GM12872 (cell line): ENCODE measurements around the gene NAPG.
A peak's percentile ranks its signal among the peaks of the same experiment; 100 is the strongest.

Experiments
- CTCF ChIP-seq: IDR thresholded peaks from 3 replicates; pipeline ENCODE4 v1.5.1; 2011; ENCODE audit warnings: low read depth, mild to moderate bottlenecking, low read length, moderate library complexity; ENCODE audit not compliant: insufficient read depth

Gene NAPG

DNA sequence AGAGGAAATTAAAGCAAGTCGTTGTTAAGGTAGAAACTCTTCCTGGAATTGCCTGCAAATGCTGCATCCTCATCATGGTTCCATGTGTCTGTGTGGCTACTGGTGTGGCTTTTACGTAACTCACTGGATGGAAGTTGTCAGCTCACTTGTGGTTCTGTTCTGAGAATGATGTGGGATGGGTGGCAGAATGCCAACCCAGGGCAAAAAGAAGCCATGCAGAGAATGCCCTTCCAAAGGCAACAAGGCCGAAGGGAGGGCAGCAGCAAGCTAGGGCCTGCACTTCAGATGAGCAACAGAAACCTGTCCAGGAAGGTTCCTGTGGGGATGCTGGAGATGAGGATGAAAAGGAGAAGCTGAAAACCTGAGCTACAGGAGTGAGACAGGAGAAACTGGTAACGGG is 10.4 kb upstream of the NAPG start:
- TF ChIP-seq CTCF, result no peak

- TF ChIP-seq CTCF, result no peak
Observed at GRCh38 chr18:10516078-10516477, 9.7 kb upstream of the NAPG start.

DNA sequence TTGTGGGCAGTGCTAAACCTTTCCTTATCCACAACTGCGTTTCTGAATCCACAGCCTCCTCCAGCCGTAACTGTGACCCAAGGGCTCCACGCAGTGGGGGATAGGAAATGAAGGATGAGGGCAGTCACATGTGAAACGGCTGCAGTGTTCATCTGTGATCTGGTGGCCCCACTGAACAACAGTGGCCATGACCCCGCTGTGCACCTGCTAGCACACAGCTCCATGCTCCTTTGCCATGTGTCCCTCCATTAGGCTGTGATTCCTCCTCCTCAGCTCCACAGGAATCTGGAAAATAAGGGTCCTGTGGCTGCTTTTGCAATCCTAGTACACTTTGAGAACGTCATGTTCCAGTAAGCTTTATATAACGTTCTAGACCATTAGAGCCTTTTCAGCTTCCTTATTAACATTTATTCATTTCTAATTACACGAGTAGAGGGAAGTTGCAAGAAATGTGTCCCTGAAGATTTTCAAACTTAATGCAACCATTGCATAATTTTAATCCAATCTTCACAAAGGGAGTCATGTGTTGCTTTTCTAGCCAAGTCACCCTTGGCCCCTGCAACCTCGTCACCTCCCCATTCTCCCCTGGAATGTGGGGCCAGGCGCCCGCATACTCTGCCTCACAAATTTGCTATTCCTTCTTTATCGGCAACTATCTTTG is 7.1 kb upstream of the NAPG start:
- no peak for TF ChIP-seq CTCF

DNA sequence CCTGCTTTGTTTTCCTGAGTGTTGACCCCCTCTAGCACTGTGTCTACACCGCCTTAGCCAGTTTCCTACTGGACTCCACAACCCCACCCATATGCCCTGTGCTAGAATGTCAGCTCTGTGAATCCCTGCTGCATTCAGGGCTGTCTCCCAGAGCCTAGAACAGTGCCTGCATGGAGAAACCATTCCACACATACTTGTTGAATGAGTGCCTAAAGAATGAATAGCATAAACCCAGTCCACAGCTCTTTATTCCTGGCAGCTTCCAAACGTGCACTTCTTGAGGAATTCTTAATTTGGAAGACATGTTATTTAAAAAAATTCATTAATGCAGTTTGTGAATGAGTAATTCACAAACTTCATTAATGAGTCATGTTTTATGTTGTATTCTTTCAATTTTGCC is 6.5 kb upstream of the NAPG start:
- no peak for TF ChIP-seq CTCF

GRCh38 chr18:10519999-10520935 is 5.6 kb upstream of the NAPG start:
- peak; percentile 79 for TF ChIP-seq CTCF

GRCh38 chr18:10521566-10521965 is 4.3 kb upstream of the NAPG start:
- TF ChIP-seq CTCF, result no peak

DNA sequence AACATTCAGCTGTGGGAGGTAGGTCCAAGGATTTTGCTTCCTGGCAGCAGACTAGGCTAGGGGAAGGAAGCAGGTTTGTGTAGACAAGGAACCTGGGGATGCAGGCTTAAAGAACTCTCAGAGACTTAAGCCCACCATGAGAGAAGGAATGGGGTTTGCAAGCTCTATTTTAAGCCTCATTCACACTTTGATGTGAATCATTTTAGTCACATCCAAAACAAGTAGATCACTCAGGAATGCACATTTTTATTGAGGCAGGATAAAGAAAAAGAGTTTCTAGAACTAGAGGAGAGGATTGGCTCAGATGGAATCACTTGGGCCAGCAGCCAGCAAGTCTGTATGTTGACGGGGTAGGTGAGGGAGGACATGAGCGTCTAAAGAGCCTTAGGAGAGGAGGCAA is 3.3 kb upstream of the NAPG start:
- TF ChIP-seq CTCF, result no peak
